Mesendoderm (in vitro differentiated cells): Measurements from ENCODE around the gene GAA.

Experiments
- DNase-seq: peaks from one replicate; pipeline ENCODE4 v3.0.0; 2013
- H2AK5ac ChIP-seq: 2 replicates; pipeline ENCODE4 v1.6.1; 2013; ENCODE audit warnings: low read length, inconsistent platforms
- H2BK120ac ChIP-seq: 2 replicates; pipeline ENCODE4 v1.6.1; 2013; ENCODE audit warnings: low read depth, mild to moderate bottlenecking, low read length, moderate library complexity, mixed read lengths
- H2BK15ac ChIP-seq: replicated peaks from 2 replicates; pipeline ENCODE4 v1.6.1; 2013; ENCODE audit warnings: low read depth, mild to moderate bottlenecking, moderate library complexity
- H2BK5ac ChIP-seq: 2 replicates; pipeline ENCODE4 v1.6.1; 2013; ENCODE audit warnings: low read length, inconsistent platforms
- H3K18ac ChIP-seq: 2 replicates; pipeline ENCODE4 v1.6.1; 2013; ENCODE audit warnings: mild to moderate bottlenecking, low read length, mixed read lengths
- H3K23ac ChIP-seq: one replicate; pipeline ENCODE4 v1.6.1; 2013; ENCODE audit warnings: low read length
- H3K27ac ChIP-seq: 2 replicates; pipeline ENCODE4 v1.5.1; 2013; ENCODE audit warnings: low read depth, mild to moderate bottlenecking, inconsistent platforms, low read length, moderate library complexity
- H3K27me3 ChIP-seq: 2 replicates; pipeline ENCODE4 v1.6.1; 2013; ENCODE audit warnings: low read length, control low read depth, mild to moderate bottlenecking, inconsistent platforms; ENCODE audit not compliant: insufficient read depth, poor library complexity
- H3K36me3 ChIP-seq: 2 replicates; pipeline ENCODE4 v1.6.1; 2013; ENCODE audit warnings: low read length, inconsistent platforms; ENCODE audit not compliant: control insufficient read depth, insufficient read depth
- H3K4ac ChIP-seq: one replicate; pipeline ENCODE4 v1.6.1; 2013; ENCODE audit warnings: low read depth, mild to moderate bottlenecking, low read length, moderate library complexity
- H3K4me1 ChIP-seq: 2 replicates; pipeline ENCODE4 v1.6.1; 2013; ENCODE audit warnings: low read depth, low read length, inconsistent platforms; ENCODE audit not compliant: control insufficient read depth
- H3K4me2 ChIP-seq: 2 replicates; pipeline ENCODE4 v1.6.1; 2013; ENCODE audit warnings: low read length
- H3K4me3 ChIP-seq: 2 replicates; pipeline ENCODE4 v1.5.1; 2013; ENCODE audit warnings: mild to moderate bottlenecking, low read length
- H3K56ac ChIP-seq: one replicate; pipeline ENCODE4 v1.6.1; 2013; ENCODE audit warnings: low read length
- H3K79me1 ChIP-seq: 2 replicates; pipeline ENCODE4 v1.6.1; 2013; ENCODE audit warnings: low read length, inconsistent platforms
- H3K79me2 ChIP-seq: 2 replicates; pipeline ENCODE4 v1.6.1; 2013; ENCODE audit warnings: mild to moderate bottlenecking, low read length; ENCODE audit not compliant: control insufficient read depth, insufficient read depth
- H3K9ac ChIP-seq: 2 replicates; pipeline ENCODE4 v1.6.1; 2013; ENCODE audit warnings: low read length, inconsistent platforms
- H4K5ac ChIP-seq: one replicate; pipeline ENCODE4 v1.6.1; 2013; ENCODE audit warnings: low read length
- H4K8ac ChIP-seq: one replicate; pipeline ENCODE4 v1.6.1; 2013; ENCODE audit warnings: low read depth, mild to moderate bottlenecking, control low read depth, low read length, moderate library complexity
- WGBS: extraction: QIAGEN DNeasy Blood & Tissue Kit; methylation state at CpG from one replicate; pipeline ENCODE4 v1.1.7; 2013; ENCODE audit warnings: low lambda C conversion rate, missing lambda C conversion rate; ENCODE audit not compliant: insufficient coverage; ENCODE audit errors: extremely low coverage; 5-methylcytosine and 5-hydroxymethylcytosine counted together

GAA gene

GRCh38 chr17:80119271-80119791 lies 17.9 kb downstream of the GAA start:
- no peak overlapping the region for H4K5ac ChIP-seq
- no peak overlapping the region for H3K23ac ChIP-seq
- H3K27me3 ChIP-seq: no peaks in the 10 kb centered on the region
- no peak overlapping the region for H2AK5ac ChIP-seq
- no peaks in the 10 kb centered on the region for H3K79me2 ChIP-seq
- no peak overlapping the region for H2BK15ac ChIP-seq
- H2BK5ac ChIP-seq: no peak overlapping the region
- no peaks in the 10 kb centered on the region for H3K36me3 ChIP-seq
- no peak overlapping the region for H3K18ac ChIP-seq
- H3K4ac ChIP-seq: no peak overlapping the region
- H2BK120ac ChIP-seq: no peak overlapping the region
- no peak overlapping the region for H3K4me3 ChIP-seq
- H3K79me1 ChIP-seq: no peaks in the 10 kb centered on the region
- no CpG with 5 or more reads among the region's 24 CpGs for WGBS
- DNase-seq: no peak
- no peaks in the 10 kb centered on the region for H3K4me1 ChIP-seq
- no peak overlapping the region for H3K56ac ChIP-seq
- no peak overlapping the region for H3K4me2 ChIP-seq
- no peak overlapping the region for H3K9ac ChIP-seq
- H3K27ac ChIP-seq: no peak overlapping the region
- no peak overlapping the region for H4K8ac ChIP-seq

DNA sequence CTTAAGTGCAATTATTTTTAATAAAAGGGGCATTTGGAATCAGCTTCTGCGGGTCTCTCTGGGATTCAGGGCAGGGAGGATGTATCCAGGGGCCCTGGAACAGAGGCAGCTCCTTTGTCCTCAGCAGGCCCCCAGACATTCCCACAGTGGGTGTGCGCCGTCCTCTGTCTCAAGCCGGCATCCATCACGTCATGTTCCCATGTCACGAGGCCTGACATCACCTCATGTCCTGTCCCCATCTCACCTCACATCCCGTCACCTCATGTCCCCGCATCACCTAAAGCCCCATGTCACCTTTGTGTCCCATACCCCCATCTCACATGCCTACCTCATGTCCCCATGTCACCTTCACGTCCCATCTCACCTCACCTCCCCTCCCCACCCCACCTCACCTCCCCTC lies 18.5 kb downstream of the GAA start:
- Histone ChIP-seq H3K79me2 (no peaks in the 10 kb centered on the region), H3K79me1 (no peaks in the 10 kb centered on the region), H4K8ac (no peak overlapping the region), H3K4ac (no peak overlapping the region), H4K5ac (no peak overlapping the region), H3K9ac (no peak overlapping the region), H2AK5ac (no peak overlapping the region), H3K4me1 (no peaks in the 10 kb centered on the region), H2BK15ac (no peak overlapping the region), H3K27me3 (no peaks in the 10 kb centered on the region), H3K4me2 (no peak overlapping the region), H3K56ac (no peak overlapping the region), H3K23ac (no peak overlapping the region), H3K18ac (no peak overlapping the region), H2BK5ac (no peak overlapping the region), H3K4me3 (no peak overlapping the region), H3K27ac (no peak overlapping the region), H2BK120ac (no peak overlapping the region), H3K36me3 (no peaks in the 10 kb centered on the region)
- no CpG with 5 or more reads among the region's 9 CpGs for WGBS
- DNase-seq: no peak

- H3K27ac ChIP-seq: no peak overlapping the region
- no peak overlapping the region for H3K4me3 ChIP-seq
- no peak overlapping the region for H4K8ac ChIP-seq
- no peak overlapping the region for H2BK5ac ChIP-seq
- no peak overlapping the region for H3K23ac ChIP-seq
- H3K18ac ChIP-seq: no peak overlapping the region
- WGBS: no CpG with 5 or more reads among the region's 17 CpGs
- no peak overlapping the region for H3K4ac ChIP-seq
- H3K79me2 ChIP-seq: no peaks in the 10 kb centered on the region
- no peak overlapping the region for H2BK120ac ChIP-seq
- no peaks in the 10 kb centered on the region for H3K36me3 ChIP-seq
- no peak overlapping the region for H3K9ac ChIP-seq
- no peak overlapping the region for H3K56ac ChIP-seq
- DNase-seq: no peak
- H2AK5ac ChIP-seq: no peak overlapping the region
- no peaks in the 10 kb centered on the region for H3K27me3 ChIP-seq
- no peak overlapping the region for H2BK15ac ChIP-seq
- H3K79me1 ChIP-seq: no peaks in the 10 kb centered on the region
- H3K4me2 ChIP-seq: no peak overlapping the region
- no peak overlapping the region for H4K5ac ChIP-seq
- H3K4me1 ChIP-seq: no peaks in the 10 kb centered on the region
These were observed 20.7 kb downstream of the GAA start for GRCh38 chr17:80122026-80122575.

DNA sequence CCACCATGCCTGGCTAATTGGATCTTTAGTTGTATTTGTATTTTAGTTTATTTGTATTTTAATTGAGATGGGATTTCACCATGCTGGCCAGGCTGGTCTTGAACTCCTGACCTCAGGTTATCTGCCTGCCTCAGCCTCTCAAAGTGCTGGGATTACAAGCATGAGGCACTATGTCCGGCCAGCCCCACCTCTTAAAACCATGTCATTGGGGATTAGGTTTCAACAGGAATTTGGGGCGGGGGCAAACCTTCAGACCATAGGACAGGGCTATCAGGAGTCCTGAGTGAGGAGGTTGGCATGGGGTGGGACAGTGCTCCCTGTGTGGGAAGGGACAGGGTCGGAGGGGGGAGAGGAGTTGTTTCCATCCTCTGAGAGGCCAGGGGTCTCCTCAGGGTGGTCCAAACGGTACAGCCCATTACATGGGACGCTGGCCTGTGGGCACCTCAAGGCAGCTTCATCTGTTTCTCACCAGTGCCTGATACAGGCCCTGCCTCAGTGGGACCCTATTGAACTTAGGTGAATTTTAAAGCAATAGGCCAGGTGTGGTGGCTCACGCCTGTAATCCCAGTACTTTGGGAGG lies 21.6 kb downstream of the GAA start:
- no peak overlapping the region for H3K9ac ChIP-seq
- H3K56ac ChIP-seq: no peak overlapping the region
- H3K27ac ChIP-seq: no peak overlapping the region
- no peak overlapping the region for H2BK15ac ChIP-seq
- H3K79me2 ChIP-seq: no peaks in the 10 kb centered on the region
- WGBS: no CpG with 5 or more reads among the region's 6 CpGs
- no peak overlapping the region for H2BK5ac ChIP-seq
- H3K36me3 ChIP-seq: no peaks in the 10 kb centered on the region
- no peak overlapping the region for H4K8ac ChIP-seq
- H4K5ac ChIP-seq: no peak overlapping the region
- H3K4me3 ChIP-seq: no peak overlapping the region
- no peak overlapping the region for H3K4ac ChIP-seq
- no peak overlapping the region for H2BK120ac ChIP-seq
- no peak overlapping the region for H3K4me2 ChIP-seq
- H3K23ac ChIP-seq: no peak overlapping the region
- no peak overlapping the region for H3K18ac ChIP-seq
- DNase-seq: no peak
- no peak overlapping the region for H2AK5ac ChIP-seq
- no peaks in the 10 kb centered on the region for H3K79me1 ChIP-seq
- no peaks in the 10 kb centered on the region for H3K4me1 ChIP-seq
- no peaks in the 10 kb centered on the region for H3K27me3 ChIP-seq

DNA sequence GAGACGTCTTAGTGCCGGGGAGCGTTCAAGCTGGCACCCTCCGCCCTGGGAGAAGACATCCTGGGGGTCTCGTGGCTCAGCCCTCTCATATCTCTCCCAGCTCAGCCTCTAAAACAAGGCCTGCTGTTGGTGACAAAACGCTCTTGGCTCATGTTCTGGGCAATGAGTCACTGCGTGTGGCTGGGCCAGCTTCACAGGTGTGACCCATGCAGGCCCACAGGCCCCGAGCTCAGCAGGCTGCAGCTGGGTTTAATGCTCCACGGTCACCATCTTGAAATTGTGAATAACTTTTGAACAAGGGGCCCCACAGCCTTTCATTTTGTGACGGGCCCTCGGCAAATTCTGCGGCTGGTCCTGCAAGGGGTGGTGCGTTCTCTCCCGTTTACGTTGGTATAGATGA lies 22.4 kb downstream of the GAA start:
- Histone ChIP-seq H3K23ac (no peak overlapping the region), H3K18ac (no peak overlapping the region), H3K4ac (no peak overlapping the region), H4K8ac (no peak overlapping the region), H3K79me1 (no peaks in the 10 kb centered on the region), H4K5ac (no peak overlapping the region), H2BK120ac (no peak overlapping the region), H3K9ac (no peak overlapping the region), H3K56ac (peak overlapping the region; percentile 15), H2AK5ac (no peak overlapping the region), H3K27ac (no peak overlapping the region), H2BK15ac (no peak overlapping the region), H3K4me2 (no peak overlapping the region), H2BK5ac (no peak overlapping the region), H3K79me2 (no peaks in the 10 kb centered on the region), H3K27me3 (no peaks in the 10 kb centered on the region), H3K4me1 (no peaks in the 10 kb centered on the region), H3K36me3 (no peaks in the 10 kb centered on the region), H3K4me3 (no peak overlapping the region)
- WGBS: no CpG with 5 or more reads among the region's 15 CpGs
- peak; percentile 35 for DNase-seq
